Cardiac muscle cell (in vitro differentiated cells and primary cell): ENCODE measurements around the gene FBXL7. TPM values are rescaled to one million over a fixed set of nuclear protein-coding genes. Genes with fewer than 3 reads are reported as not detected.

Experiments
- DNase-seq, 2 donors: peaks; one replicate each; pipeline versions ENCODE4 v3.0.0 to v3.0.0-alpha.2; 2010 to 2017; ENCODE audit warnings: low read depth in 1 of 2, low spot score in 1 of 2
- H3K27ac ChIP-seq: fragments of 200-600 bp; sonication (generic); 2 replicates; pipeline ENCODE4 v1.5.1; 2016
- H3K27me3 ChIP-seq: fragments of 200-600 bp; sonication (generic); 2 replicates; pipeline ENCODE4 v1.6.0; 2016; ENCODE audit warnings: control low read depth
- H3K36me3 ChIP-seq: fragments of 200-600 bp; sonication (generic); 2 replicates; pipeline ENCODE4 v1.5.1; 2016; ENCODE audit warnings: control low read depth
- H3K4me1 ChIP-seq: fragments of 200-600 bp; sonication (generic); 2 replicates; pipeline ENCODE4 v1.8.1; 2017; ENCODE audit warnings: low read depth, mild to moderate bottlenecking, mixed run types
- H3K4me3 ChIP-seq: fragments of 200-600 bp; sonication (generic); 2 replicates; pipeline ENCODE4 v1.5.1; 2016; ENCODE audit warnings: mild to moderate bottlenecking
- H3K9me3 ChIP-seq: fragments of 200-600 bp; sonication (generic); 2 replicates; pipeline ENCODE4 v1.5.1; 2017; ENCODE audit warnings: low read depth, mild to moderate bottlenecking, control low read depth
- polyA plus RNA-seq: library from polyadenylated mRNA; unstranded; fragments of >200 nt; fragmentation: Nextera tagmentation; extraction: Ambion mirVana; gene quantifications from 2 replicates; pipeline ENCODE4 v1.2.1, GENCODE V29; 2016
- total RNA-seq: library from RNA; depleted of rRNA; stranded (reverse); fragments of >200 nt; gene quantifications from 2 replicates; pipeline ENCODE4 v1.2.3, GENCODE V29; 2016
- TF ChIP-seq, protein P1 (sequence below): IDR thresholded peaks from 2 replicates; pipeline ENCODE4 v1.5.1; 2012; ENCODE audit warnings: low read depth, mild to moderate bottlenecking, low read length

FBXL7 gene
- total and polyA plus RNA-seq, 2 experiments from 2014 or later: 16.7 to 22.5 TPM

DNA sequence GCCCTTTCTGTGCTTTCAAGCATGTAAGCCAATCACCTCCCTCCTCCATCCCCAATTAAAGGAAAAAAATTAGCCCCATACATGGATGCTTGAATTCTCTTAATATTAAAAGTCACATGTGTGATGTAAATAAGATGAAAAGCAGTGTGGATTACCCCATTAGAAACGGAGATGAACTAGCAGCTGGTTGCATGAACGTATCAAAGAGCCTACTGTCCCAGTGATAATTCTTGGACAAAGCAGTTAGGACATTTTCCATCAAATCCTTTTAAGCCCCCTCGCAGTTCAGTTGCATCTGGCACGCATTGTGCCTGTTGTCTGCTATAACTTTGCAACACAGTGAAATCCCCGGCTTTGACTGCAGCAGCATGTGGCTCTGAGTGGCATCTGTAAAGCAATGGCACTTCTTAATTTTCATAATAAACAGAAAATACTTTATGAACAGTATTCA lies 285.6 kb downstream of the FBXL7 start:
- TF ChIP-seq, protein P1, sequence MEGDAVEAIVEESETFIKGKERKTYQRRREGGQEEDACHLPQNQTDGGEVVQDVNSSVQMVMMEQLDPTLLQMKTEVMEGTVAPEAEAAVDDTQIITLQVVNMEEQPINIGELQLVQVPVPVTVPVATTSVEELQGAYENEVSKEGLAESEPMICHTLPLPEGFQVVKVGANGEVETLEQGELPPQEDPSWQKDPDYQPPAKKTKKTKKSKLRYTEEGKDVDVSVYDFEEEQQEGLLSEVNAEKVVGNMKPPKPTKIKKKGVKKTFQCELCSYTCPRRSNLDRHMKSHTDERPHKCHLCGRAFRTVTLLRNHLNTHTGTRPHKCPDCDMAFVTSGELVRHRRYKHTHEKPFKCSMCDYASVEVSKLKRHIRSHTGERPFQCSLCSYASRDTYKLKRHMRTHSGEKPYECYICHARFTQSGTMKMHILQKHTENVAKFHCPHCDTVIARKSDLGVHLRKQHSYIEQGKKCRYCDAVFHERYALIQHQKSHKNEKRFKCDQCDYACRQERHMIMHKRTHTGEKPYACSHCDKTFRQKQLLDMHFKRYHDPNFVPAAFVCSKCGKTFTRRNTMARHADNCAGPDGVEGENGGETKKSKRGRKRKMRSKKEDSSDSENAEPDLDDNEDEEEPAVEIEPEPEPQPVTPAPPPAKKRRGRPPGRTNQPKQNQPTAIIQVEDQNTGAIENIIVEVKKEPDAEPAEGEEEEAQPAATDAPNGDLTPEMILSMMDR: no peak
- H3K36me3 ChIP-seq: no peaks in the 10 kb centered on the region
- no peak overlapping the region for H3K27ac ChIP-seq
- no peak for DNase-seq
- no peaks in the 10 kb centered on the region for H3K27me3 ChIP-seq
- H3K4me1 ChIP-seq: no peaks in the 10 kb centered on the region
- no peak overlapping the region for H3K4me3 ChIP-seq
- H3K9me3 ChIP-seq: no peaks in the 10 kb centered on the region

DNA sequence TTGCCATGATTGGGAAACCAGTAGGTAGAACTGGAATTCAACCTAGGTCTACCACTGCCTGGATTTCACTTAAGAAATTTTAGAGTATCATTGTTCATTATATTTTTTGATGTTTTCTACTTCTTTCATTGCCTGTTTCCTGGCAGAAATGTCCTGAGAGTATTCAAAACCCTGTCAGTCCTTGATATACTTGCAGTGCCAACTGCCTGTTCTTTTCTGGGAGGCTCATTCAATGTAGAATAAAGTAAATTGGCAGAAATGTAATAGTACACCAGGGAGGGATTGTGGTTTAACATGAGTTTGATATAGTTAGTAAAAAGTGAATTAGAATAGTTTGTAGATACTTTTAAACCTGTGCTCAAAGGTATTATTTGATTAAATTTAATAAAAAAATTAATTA lies 286.3 kb downstream of the FBXL7 start:
- no peaks in the 10 kb centered on the region for H3K4me1 ChIP-seq
- H3K36me3 ChIP-seq: no peaks in the 10 kb centered on the region
- DNase-seq: no peak
- TF ChIP-seq, protein P1: no peak
- H3K9me3 ChIP-seq: no peaks in the 10 kb centered on the region
- no peak overlapping the region for H3K27ac ChIP-seq
- H3K27me3 ChIP-seq: no peaks in the 10 kb centered on the region
- no peak overlapping the region for H3K4me3 ChIP-seq

DNA sequence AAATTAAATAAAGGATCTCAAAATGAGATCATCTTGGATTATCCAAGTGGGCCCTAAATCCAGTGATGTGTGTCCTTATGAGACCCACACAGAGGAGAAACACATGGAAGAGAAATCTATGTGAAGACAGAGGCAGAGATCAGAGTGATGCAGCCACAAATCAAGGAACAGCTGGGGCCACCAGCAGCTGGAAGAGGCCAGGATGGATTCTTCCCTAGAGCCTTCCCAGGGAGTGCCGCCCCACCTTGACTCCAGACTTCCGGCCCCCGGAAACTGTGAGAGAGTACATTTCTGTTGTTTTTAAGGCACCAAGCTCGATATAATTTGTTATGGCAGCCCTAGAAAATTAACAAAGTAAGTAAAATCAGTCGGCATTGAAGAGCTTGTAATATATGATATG lies 286.9 kb downstream of the FBXL7 start:
- Histone ChIP-seq H3K27me3 (no peaks in the 10 kb centered on the region), H3K36me3 (no peaks in the 10 kb centered on the region), H3K27ac (no peak overlapping the region), H3K9me3 (no peaks in the 10 kb centered on the region), H3K4me1 (no peaks in the 10 kb centered on the region), H3K4me3 (no peak overlapping the region)
- no peak for DNase-seq
- TF ChIP-seq, protein P1: no peak

DNA sequence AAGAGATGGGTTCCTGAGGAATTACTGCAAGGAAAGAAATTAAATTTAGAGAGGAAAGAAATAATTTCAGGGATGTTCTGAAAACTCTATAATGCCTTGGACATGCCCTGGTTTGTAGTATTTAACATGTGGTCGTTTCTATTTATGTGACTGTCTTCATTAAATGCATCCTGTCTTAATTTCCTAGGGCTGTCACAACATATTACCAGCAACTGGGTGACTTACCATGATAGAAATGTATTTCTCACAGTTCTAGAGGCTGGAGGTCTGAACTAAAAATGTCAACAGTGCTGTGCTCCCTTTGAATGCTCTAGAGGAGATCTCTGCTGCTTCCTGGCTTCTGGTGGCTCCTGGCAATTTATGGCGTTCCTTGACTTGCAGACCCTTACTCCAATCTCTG lies 287.7 kb downstream of the FBXL7 start:
- Histone ChIP-seq H3K27ac (no peak overlapping the region), H3K4me1 (no peaks in the 10 kb centered on the region), H3K9me3 (no peaks in the 10 kb centered on the region), H3K36me3 (no peaks in the 10 kb centered on the region), H3K27me3 (no peaks in the 10 kb centered on the region), H3K4me3 (no peak overlapping the region)
- DNase-seq: no peak
- TF ChIP-seq, protein P1: no peak

DNA sequence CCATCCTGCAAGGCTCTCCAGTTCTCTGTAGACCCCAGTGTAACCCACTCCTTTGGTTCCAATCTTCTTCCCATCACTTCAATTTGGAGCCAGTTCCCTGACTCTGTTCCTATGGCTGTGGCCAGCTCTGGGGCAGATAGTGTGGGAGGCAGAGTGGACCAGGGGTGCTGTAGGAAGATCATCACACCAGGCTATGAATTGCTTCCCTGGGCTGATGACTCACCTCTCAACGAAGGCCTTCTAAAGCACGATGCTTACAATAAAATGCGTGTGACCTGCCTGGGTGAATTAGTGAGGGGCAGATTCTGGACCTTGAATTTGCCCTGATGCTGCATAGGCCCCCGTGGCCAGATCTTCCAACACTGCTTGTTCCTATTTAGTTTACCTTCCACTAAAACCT lies 289.7 kb downstream of the FBXL7 start:
- no peak for DNase-seq
- H3K27ac ChIP-seq: no peak overlapping the region
- no peaks in the 10 kb centered on the region for H3K36me3 ChIP-seq
- peaks cover 8% of the 10 kb centered on the region for H3K4me1 ChIP-seq
- TF ChIP-seq, protein P1: no peak
- no peaks in the 10 kb centered on the region for H3K27me3 ChIP-seq
- no peaks in the 10 kb centered on the region for H3K9me3 ChIP-seq
- no peak overlapping the region for H3K4me3 ChIP-seq
